HG02981 (cell line): ENCODE data around the gene TTC33.
"Not testable (repeated sequence)": the region's sequence is repeated elsewhere in the genome, so short reads cannot be mapped to it uniquely, and the experiment has no call there.

Experiments
- ATAC-seq: cut with Tn5 transposase; IDR thresholded peaks from one replicate; pipeline ENCODE4 v1.9.1; 2021; ENCODE audit warnings: mild to moderate bottlenecking, moderate library complexity; ENCODE audit not compliant: unreplicated experiment

Gene TTC33

GRCh38 chr5:40575411-40575810 lies 180.3 kb downstream of the TTC33 start:
- ATAC-seq: no peak

- no peak for ATAC-seq
These were observed 182.8 kb downstream of the TTC33 start for GRCh38 chr5:40572937-40573336.

GRCh38 chr5:40572391-40572790 lies 183.4 kb downstream of the TTC33 start:
- no peak for ATAC-seq

- ATAC-seq: no peak
These were observed 184.0 kb downstream of the TTC33 start for GRCh38 chr5:40571729-40572128.

- peak; percentile 77 for ATAC-seq
These were observed 185.2 kb downstream of the TTC33 start for GRCh38 chr5:40570408-40571129.

- no peak for ATAC-seq
These were observed 186.1 kb downstream of the TTC33 start for GRCh38 chr5:40569546-40570270.

- ATAC-seq: no peak
These were observed 187.2 kb downstream of the TTC33 start for GRCh38 chr5:40568548-40568947.

GRCh38 chr5:40563173-40563572 lies 192.6 kb downstream of the TTC33 start:
- ATAC-seq: not testable (repeated sequence)

GRCh38 chr5:40560474-40561110 lies 195.2 kb downstream of the TTC33 start:
- no peak for ATAC-seq

- ATAC-seq: no peak
These were observed 196.5 kb downstream of the TTC33 start for GRCh38 chr5:40559306-40559705.

GRCh38 chr5:40557501-40557900 lies 198.3 kb downstream of the TTC33 start:
- no peak for ATAC-seq

- no peak for ATAC-seq
These were observed 198.9 kb downstream of the TTC33 start for GRCh38 chr5:40556811-40557210.

- no peak for ATAC-seq
These were observed 199.9 kb downstream of the TTC33 start for GRCh38 chr5:40555886-40556285.

GRCh38 chr5:40554813-40555212 lies 200.9 kb downstream of the TTC33 start:
- no peak for ATAC-seq

- no peak for ATAC-seq
These were observed 201.7 kb downstream of the TTC33 start for GRCh38 chr5:40554054-40554453.

GRCh38 chr5:40552981-40553380 lies 202.8 kb downstream of the TTC33 start:
- ATAC-seq: no peak

- ATAC-seq: no peak
These were observed 204.0 kb downstream of the TTC33 start for GRCh38 chr5:40551496-40552491.

- ATAC-seq: no peak
These were observed 205.3 kb downstream of the TTC33 start for GRCh38 chr5:40550481-40550880.

- no peak for ATAC-seq
These were observed 206.1 kb downstream of the TTC33 start for GRCh38 chr5:40549616-40550015.

- no peak for ATAC-seq
These were observed 207.7 kb downstream of the TTC33 start for GRCh38 chr5:40547994-40548575.
